Small intestine (tissue), 7 donors: Measurements from ENCODE around the gene BCL6B. TPM values are rescaled to one million over a fixed set of nuclear protein-coding genes. Genes with fewer than 3 reads are reported as not detected.
"Not testable (repeated sequence)": the region's sequence is repeated elsewhere in the genome, so short reads cannot be mapped to it uniquely, and the experiment has no call there.

Experiments used
- DNase-seq, 2 donors: peaks; one replicate each; pipeline versions ENCODE4 v3.0.0 to v3.0.0-alpha.2; 2013
- FAIRE-seq: peaks from 2 replicates; lab custom pipeline; 2012; peaks lifted over from hg19 to GRCh38; lab: Jason Lieb, UNC
- H3K27ac ChIP-seq, 3 donors: one replicate each; pipeline ENCODE4 v1.5.1; 2013; ENCODE audit warnings: low read length in 2 of 3, mild to moderate bottlenecking in 2 of 3, control low read depth in 1 of 3, inconsistent platforms in 1 of 3, low read depth in 1 of 3, moderate library complexity in 1 of 3
- H3K27me3 ChIP-seq, 3 donors: one replicate each; pipeline ENCODE4 v1.6.1; 2013; ENCODE audit warnings: low read length in 3 of 3, inconsistent platforms in 1 of 3; ENCODE audit not compliant: control insufficient read depth in 3 of 3, insufficient read depth in 3 of 3
- H3K36me3 ChIP-seq, 3 donors: one replicate each; pipeline ENCODE4 v1.6.1; 2013; ENCODE audit warnings: low read length in 3 of 3, inconsistent platforms in 1 of 3, low read depth in 1 of 3, mild to moderate bottlenecking in 1 of 3, moderate library complexity in 1 of 3; ENCODE audit not compliant: control insufficient read depth in 3 of 3, insufficient read depth in 2 of 3
- H3K4me1 ChIP-seq, 3 donors: one replicate each; pipeline ENCODE4 v1.6.1; 2013; ENCODE audit warnings: low read length in 2 of 3, inconsistent platforms in 1 of 3, low read depth in 1 of 3, mild to moderate bottlenecking in 1 of 3, moderate library complexity in 1 of 3; ENCODE audit not compliant: control insufficient read depth in 3 of 3, insufficient read depth in 2 of 3
- H3K4me3 ChIP-seq, 3 donors: one replicate each; pipeline ENCODE4 v1.5.1; 2013; ENCODE audit warnings: low read length in 3 of 3, control low read depth in 1 of 3, inconsistent platforms in 1 of 3, low read depth in 1 of 3, mild to moderate bottlenecking in 1 of 3, moderate library complexity in 1 of 3
- H3K9me3 ChIP-seq, 2 donors: one replicate each; pipeline ENCODE4 v1.6.1; 2013; ENCODE audit warnings: low read depth in 1 of 2, low read length in 1 of 2; ENCODE audit not compliant: control insufficient read depth in 2 of 2, insufficient read depth in 1 of 2
- WGBS, 3 donors: extraction: QIAGEN DNeasy Blood & Tissue Kit; methylation state at CpG; one replicate each; pipeline ENCODE4 v1.1.7; 2013; 5-methylcytosine and 5-hydroxymethylcytosine counted together
- polyA plus RNA-seq, 4 donors: library from polyadenylated mRNA; stranded (reverse) in 3 of 4; unstranded in 1 of 4; fragments of 200-250 nt in 3 of 4; fragments of 120-200 nt in 1 of 4; gene quantifications; one replicate each; pipeline versions ENCODE4 v1.2.1 to v1.2.3, GENCODE V29; 2013
- donor health status: healthy with polysubstance abuse.
- donor health status: control.
- donor health status: control.
- donor health status: Bipolar disorder and iron deficiency.
- donor health status: healthy.

Gene BCL6B
- polyA plus RNA-seq, 4 donors = 0.45 to 8.7 (median 4.2) TPM

GRCh38 chr17:7047566-7047965 lies 24.7 kb downstream of the BCL6B start:
- Histone ChIP-seq H3K4me1 (peaks cover 4 to 37% (median 5%) of the 10 kb centered on the region in 3 donors), H3K27me3 (peaks cover 0 to 34% (median 0%) of the 10 kb centered on the region in 3 donors), H3K9me3 (no peaks in the 10 kb centered on the region), H3K27ac (no peak overlapping the region), H3K4me3 (no peak overlapping the region), H3K36me3 (no peaks in the 10 kb centered on the region)
- 21 to 59% (median 27%) methylated on average over 6 of the region's 6 CpGs for WGBS, 3 donors
- FAIRE-seq (no peak), DNase-seq (no peak)

- DNase-seq (no peak), FAIRE-seq (no peak)
- H3K9me3 ChIP-seq = no peaks in the 10 kb centered on the region
- 73 to 88% (median 76%) methylated on average over 6 of the region's 6 CpGs for WGBS, 3 donors
- H3K27ac ChIP-seq = no peak overlapping the region
- no peaks in the 10 kb centered on the region for H3K36me3 ChIP-seq
- H3K27me3 ChIP-seq = peaks cover 0 to 20% (median 0%) of the 10 kb centered on the region in 3 donors
- H3K4me1 ChIP-seq = peaks cover 0 to 23% (median 3%) of the 10 kb centered on the region in 3 donors
- H3K4me3 ChIP-seq = no peak overlapping the region
These were observed 26.1 kb downstream of the BCL6B start for GRCh38 chr17:7048968-7049367.

GRCh38 chr17:7050583-7050982 lies 27.7 kb downstream of the BCL6B start:
- WGBS, 3 donors = 75 to 79% (median 76%) methylated on average over 8 to 9 of the region's 9 CpGs
- not testable (repeated sequence) for H3K9me3 ChIP-seq, FAIRE-seq, H3K27ac ChIP-seq, H3K27me3 ChIP-seq, DNase-seq, H3K4me3 ChIP-seq, H3K36me3 ChIP-seq
- peaks cover 0 to 13% (median 3%) of the 10 kb centered on the region in 3 donors for H3K4me1 ChIP-seq

- FAIRE-seq = no peak
- Histone ChIP-seq H3K36me3 (no peaks in the 10 kb centered on the region), H3K27me3 (no peaks in the 10 kb centered on the region), H3K4me3 (no peak overlapping the region), H3K4me1 (no peaks in the 10 kb centered on the region), H3K27ac (no peak overlapping the region), H3K9me3 (no peaks in the 10 kb centered on the region)
- no peak for DNase-seq
- WGBS, 3 donors = 74 to 85% (median 83%) methylated on average over 4 of the region's 4 CpGs
These were observed 33.5 kb downstream of the BCL6B start for GRCh38 chr17:7056386-7056785.

- FAIRE-seq = no peak
- Histone ChIP-seq H3K27me3 (peaks cover 0 to 4% (median 0%) of the 10 kb centered on the region in 3 donors), H3K27ac (no peak overlapping the region), H3K4me3 (no peak overlapping the region), H3K9me3 (no peaks in the 10 kb centered on the region), H3K36me3 (no peaks in the 10 kb centered on the region), H3K4me1 (no peaks in the 10 kb centered on the region)
- no peak for DNase-seq
- 66 to 82% (median 69%) methylated on average over 7 of the region's 7 CpGs for WGBS, 3 donors
These were observed 36.1 kb downstream of the BCL6B start for GRCh38 chr17:7058831-7059447.

- WGBS, 3 donors = 38 to 48% (median 44%) methylated on average over 6 of the region's 6 CpGs
- Histone ChIP-seq H3K27ac (no peak overlapping the region), H3K27me3 (peaks cover 0 to 4% (median 2%) of the 10 kb centered on the region in 3 donors), H3K9me3 (no peaks in the 10 kb centered on the region), H3K4me1 (no peaks in the 10 kb centered on the region), H3K4me3 (no peak overlapping the region), H3K36me3 (no peaks in the 10 kb centered on the region)
- FAIRE-seq (no peak), DNase-seq (no peak)
These were observed 37.5 kb downstream of the BCL6B start for GRCh38 chr17:7060165-7060891.

GRCh38 chr17:7063518-7064094 lies 40.8 kb downstream of the BCL6B start:
- Histone ChIP-seq H3K27ac (no peak overlapping the region), H3K4me1 (no peaks in the 10 kb centered on the region), H3K4me3 (no peak overlapping the region), H3K9me3 (peaks cover 0 to 13% of the 10 kb centered on the region in 2 donors), H3K27me3 (peaks cover 0 to 7% (median 2%) of the 10 kb centered on the region in 3 donors), H3K36me3 (no peaks in the 10 kb centered on the region)
- FAIRE-seq (no peak), DNase-seq (no peak)
- 53 to 67% (median 59%) methylated on average over 6 of the region's 6 CpGs for WGBS, 3 donors

- H3K4me1 ChIP-seq = no peaks in the 10 kb centered on the region
- H3K4me3 ChIP-seq = no peak overlapping the region
- H3K27ac ChIP-seq = no peak overlapping the region
- DNase-seq = no peak
- 72 to 81% (median 75%) methylated on average over 4 of the region's 4 CpGs for WGBS, 3 donors
- peaks cover 0 to 19% of the 10 kb centered on the region in 2 donors for H3K9me3 ChIP-seq
- no peak for FAIRE-seq
- no peaks in the 10 kb centered on the region for H3K36me3 ChIP-seq
- peaks cover 0 to 7% (median 2%) of the 10 kb centered on the region in 3 donors for H3K27me3 ChIP-seq
These were observed 41.4 kb downstream of the BCL6B start for GRCh38 chr17:7064261-7064660.
